AG09309 (cell line): ENCODE data around the gene KNOP1.

Experiments used
- DNase-seq: peaks from one replicate; pipeline ENCODE4 v3.0.0-alpha.2; 2010; ENCODE audit warnings: low read depth
- H3K4me3 ChIP-seq: 2 replicates; pipeline ENCODE4 v1.5.1; 2011; ENCODE audit warnings: mild to moderate bottlenecking, low read depth, low read length, moderate library complexity; ENCODE audit not compliant: control insufficient read depth
- TF ChIP-seq, protein P1 (sequence below): IDR thresholded peaks from 2 replicates; pipeline ENCODE4 v1.5.1; 2011; ENCODE audit warnings: mild to moderate bottlenecking, low read depth, low read length, inconsistent platforms; ENCODE audit not compliant: insufficient read depth, control insufficient read depth; ENCODE audit errors: missing control alignments

The KNOP1 gene

DNA sequence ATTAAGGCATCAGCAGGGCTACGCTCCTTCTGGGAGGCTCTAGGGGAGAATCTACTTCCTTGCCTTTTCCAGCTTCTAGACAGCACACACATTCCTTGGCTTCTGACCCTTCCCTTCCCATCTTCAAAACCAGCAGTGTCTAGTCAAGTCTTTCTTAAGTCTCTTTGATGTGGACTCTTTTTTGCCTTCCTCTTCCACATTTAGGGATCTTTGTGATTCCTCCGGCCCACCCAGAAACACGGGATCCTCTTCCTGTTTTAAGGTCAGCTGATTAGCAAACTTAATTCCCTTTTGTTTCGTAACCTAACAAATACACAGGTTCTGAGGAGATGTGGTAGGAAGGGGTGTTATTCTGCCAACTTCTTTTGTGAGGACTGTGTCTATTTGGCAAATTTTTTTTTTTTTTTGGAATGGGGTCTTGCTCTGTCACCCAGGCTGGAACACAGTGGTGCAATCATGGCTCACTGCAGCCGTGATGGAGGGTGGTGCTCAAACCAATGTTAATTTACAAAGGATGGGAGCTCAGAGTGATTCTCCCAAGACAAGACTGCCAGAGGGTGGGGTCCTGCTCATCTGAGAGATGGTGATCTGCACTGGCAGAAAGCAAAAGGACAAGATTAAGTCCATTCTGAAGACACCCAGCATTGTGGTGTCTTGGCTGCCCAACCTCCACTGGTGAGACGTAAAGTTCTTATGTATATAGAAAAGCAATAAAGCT is 14.7 kb downstream of the KNOP1 start:
- TF ChIP-seq, protein P1, sequence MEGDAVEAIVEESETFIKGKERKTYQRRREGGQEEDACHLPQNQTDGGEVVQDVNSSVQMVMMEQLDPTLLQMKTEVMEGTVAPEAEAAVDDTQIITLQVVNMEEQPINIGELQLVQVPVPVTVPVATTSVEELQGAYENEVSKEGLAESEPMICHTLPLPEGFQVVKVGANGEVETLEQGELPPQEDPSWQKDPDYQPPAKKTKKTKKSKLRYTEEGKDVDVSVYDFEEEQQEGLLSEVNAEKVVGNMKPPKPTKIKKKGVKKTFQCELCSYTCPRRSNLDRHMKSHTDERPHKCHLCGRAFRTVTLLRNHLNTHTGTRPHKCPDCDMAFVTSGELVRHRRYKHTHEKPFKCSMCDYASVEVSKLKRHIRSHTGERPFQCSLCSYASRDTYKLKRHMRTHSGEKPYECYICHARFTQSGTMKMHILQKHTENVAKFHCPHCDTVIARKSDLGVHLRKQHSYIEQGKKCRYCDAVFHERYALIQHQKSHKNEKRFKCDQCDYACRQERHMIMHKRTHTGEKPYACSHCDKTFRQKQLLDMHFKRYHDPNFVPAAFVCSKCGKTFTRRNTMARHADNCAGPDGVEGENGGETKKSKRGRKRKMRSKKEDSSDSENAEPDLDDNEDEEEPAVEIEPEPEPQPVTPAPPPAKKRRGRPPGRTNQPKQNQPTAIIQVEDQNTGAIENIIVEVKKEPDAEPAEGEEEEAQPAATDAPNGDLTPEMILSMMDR, result no peak
- no peak for DNase-seq
- no peak overlapping the region for H3K4me3 ChIP-seq

- DNase-seq, result no peak
- TF ChIP-seq, protein P1, result no peak
- no peak overlapping the region for H3K4me3 ChIP-seq
These were observed 16.9 kb downstream of the KNOP1 start for GRCh38 chr16:19701091-19701490.

DNA sequence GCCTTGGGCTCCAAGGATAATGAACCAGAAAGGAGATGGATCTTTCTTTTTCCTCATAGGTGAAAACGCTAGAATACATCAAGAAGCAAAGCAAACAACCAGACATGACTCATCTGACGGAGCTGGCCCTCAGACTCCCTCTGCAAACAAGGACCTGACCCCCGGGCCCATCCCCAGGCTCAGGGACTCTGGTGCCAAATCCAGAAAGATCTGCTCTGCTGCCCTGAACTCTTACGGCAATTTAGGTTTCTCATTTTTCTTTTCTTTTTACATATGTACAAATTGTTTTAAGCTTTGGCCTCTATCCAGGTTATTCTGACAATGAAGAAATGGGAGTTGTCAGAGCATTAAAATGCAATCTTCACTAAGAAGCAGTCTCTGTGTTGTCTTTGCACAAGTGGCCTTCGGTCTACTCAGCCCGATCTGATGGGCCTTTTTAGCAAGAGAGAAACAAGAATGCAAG is 17.7 kb downstream of the KNOP1 start:
- no peak for DNase-seq
- TF ChIP-seq, protein P1, result no peak
- H3K4me3 ChIP-seq, result no peak overlapping the region

DNA sequence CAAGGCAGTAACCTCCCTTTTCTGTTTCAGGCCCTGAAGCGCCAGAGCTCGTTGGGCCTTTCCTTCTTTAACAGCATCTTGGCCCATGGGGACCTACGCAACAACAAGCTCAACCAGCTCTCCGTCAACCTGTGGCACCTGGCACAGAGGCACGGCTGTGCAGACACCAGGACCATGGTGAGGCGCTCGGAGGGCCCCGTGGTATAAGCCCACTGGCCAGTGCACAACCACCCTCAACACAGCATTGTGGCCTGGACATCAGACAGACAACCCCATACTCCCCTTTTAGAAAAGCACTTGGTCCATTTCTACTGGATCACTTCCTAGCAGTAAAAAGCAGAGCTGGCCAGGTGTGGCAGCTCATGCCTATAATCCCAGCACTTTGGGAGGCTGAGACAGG is 18.6 kb downstream of the KNOP1 start:
- TF ChIP-seq, protein P1, result no peak
- DNase-seq, result no peak
- H3K4me3 ChIP-seq, result no peak overlapping the region

DNA sequence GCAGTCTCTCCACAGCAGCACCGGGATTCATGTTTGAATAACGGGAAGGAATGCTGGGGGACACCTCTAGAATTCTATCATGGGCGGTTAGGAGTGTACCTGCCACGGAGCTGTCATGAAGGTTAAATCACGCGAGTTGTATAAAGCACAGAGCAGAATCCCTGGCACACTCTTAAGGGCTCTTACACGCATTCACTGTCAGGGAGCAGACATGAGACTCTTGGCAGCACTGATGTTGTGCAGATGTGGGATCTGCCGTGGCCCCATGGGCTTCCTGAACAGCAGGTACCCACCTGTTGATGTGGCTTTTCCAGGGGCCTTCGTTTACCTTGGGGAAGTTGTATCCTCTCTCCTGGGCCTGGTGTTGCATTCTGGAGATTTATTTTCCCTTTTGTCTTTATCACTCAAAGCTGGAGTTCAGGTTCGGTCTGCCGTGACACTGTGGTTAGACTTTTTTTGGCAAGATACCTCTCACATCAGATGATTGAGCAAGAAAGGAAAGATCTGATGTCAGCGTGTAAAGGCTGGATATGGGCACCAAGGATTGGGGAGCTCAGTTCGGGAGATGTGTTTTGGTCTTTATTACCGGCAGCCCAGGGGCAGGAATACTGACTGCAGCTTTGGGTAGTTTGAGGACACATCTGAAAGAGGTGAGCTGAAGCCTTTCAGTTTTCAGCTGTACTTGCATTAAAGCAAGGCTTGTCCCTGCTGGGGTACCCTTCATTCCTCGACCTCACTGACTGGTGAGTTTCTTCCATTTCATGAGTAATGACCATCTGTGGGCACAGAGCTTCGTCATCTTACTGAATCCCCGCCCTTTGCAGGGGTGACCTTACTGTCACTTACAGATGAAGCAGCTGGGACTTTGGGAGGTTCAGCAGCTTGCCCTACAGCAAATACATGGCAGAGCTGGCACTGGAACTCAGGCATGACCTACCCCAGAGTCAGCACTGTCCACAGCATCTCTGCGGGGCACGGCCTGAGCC is 19.3 kb downstream of the KNOP1 start:
- no peak overlapping the region for H3K4me3 ChIP-seq
- TF ChIP-seq, protein P1, result no peak
- DNase-seq, result peak; percentile 55

DNA sequence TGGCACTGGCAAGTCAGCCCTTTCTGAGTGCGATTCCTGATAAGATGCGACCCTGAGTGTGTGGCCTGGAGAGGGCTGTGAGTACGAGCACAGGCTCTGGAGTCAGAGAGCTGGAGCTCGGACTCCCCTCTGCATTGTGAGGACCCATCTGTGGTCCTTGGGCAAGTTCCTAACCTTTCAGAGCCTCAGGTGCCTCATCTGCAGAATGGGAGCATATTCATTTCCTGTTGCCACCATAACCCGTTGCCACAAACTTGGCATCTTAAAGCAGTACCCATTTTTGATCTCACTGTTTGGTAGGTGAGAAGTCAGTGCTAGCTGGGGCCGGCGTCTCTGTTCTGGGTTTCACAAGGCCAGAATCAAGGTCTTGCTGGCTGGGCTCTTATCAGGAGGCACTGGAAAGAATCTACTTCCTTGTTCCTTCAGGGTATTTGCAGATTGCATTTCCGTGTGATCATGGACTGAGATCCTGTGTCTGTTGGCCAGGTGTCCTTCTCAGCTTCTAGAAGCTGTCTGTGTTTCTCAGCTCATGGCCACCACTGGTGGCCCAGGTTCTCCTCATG is 20.2 kb downstream of the KNOP1 start:
- no peak for DNase-seq
- no peak overlapping the region for H3K4me3 ChIP-seq
- TF ChIP-seq, protein P1, result no peak
